ENCODE results near the gene ADGRV1.

Gene ADGRV1

GRCh38 chr5:91166059-91166807 is 607.6 kb downstream of the ADGRV1 start:
- H3K9ac ChIP-seq (ENCODE audit: low read length) = no peak overlapping the region
- no peak overlapping the region for H3K4me3 ChIP-seq (ENCODE audit: insufficient read depth, low read length, poor library complexity, severe bottlenecking)
- no peaks in the 10 kb centered on the region for H3K27me3 ChIP-seq (ENCODE audit: low read length)
- H4K20me1 ChIP-seq (ENCODE audit: low read depth, low read length) = no peaks in the 10 kb centered on the region
- TF ChIP-seq CTCF (IDR thresholded peaks at IDR 0.05; ENCODE audit: insufficient read depth, low read length, poor library complexity, severe bottlenecking) = no peak
- TF ChIP-seq EZH2phosphoT487 (conservative IDR thresholded peaks at IDR 0.05; ENCODE audit: low read length) = no peak
- no peaks in the 10 kb centered on the region for H3F3A ChIP-seq (ENCODE audit: insufficient read depth)
- no peaks in the 10 kb centered on the region for H3K36me3 ChIP-seq (ENCODE audit: low read length)
- H3K4me2 ChIP-seq (ENCODE audit: low read depth, low read length, poor library complexity, severe bottlenecking) = no peak overlapping the region
- H3K79me2 ChIP-seq (ENCODE audit: insufficient read depth, low read length) = no peaks in the 10 kb centered on the region
- H2AFZ ChIP-seq (ENCODE audit: low read depth, low read length, severe bottlenecking) = no peak overlapping the region
- no peak overlapping the region for H3K27ac ChIP-seq (ENCODE audit: low read depth, low read length)
- no peaks in the 10 kb centered on the region for H3K9me3 ChIP-seq (ENCODE audit: insufficient read depth, low read length)
- no peaks in the 10 kb centered on the region for H3K9me2 ChIP-seq (replicated peaks; ENCODE audit: insufficient read depth, low read length)

- Histone ChIP-seq H4K20me1 (ENCODE audit: low read depth, low read length) (no peaks in the 10 kb centered on the region), H3K79me2 (ENCODE audit: insufficient read depth, low read length) (no peaks in the 10 kb centered on the region), H3K9me2 (replicated peaks; ENCODE audit: insufficient read depth, low read length) (no peaks in the 10 kb centered on the region), H3K27me3 (ENCODE audit: low read length) (no peaks in the 10 kb centered on the region), H3K36me3 (ENCODE audit: low read length) (no peaks in the 10 kb centered on the region), H2AFZ (ENCODE audit: low read depth, low read length, severe bottlenecking) (no peak overlapping the region), H3K9ac (ENCODE audit: low read length) (no peak overlapping the region), H3K4me3 (ENCODE audit: insufficient read depth, low read length, poor library complexity, severe bottlenecking) (no peak overlapping the region), H3F3A (ENCODE audit: insufficient read depth) (no peaks in the 10 kb centered on the region), H3K27ac (ENCODE audit: low read depth, low read length) (no peak overlapping the region), H3K4me2 (ENCODE audit: low read depth, low read length, poor library complexity, severe bottlenecking) (no peak overlapping the region), H3K9me3 (ENCODE audit: insufficient read depth, low read length) (no peaks in the 10 kb centered on the region)
- TF ChIP-seq CTCF (IDR thresholded peaks at IDR 0.05; ENCODE audit: insufficient read depth, low read length, poor library complexity, severe bottlenecking) (no peak), EZH2phosphoT487 (conservative IDR thresholded peaks at IDR 0.05; ENCODE audit: low read length) (no peak)
Observed at GRCh38 chr5:91168859-91169258, 610.3 kb downstream of the ADGRV1 start.

- Histone ChIP-seq H2AFZ (ENCODE audit: low read depth, low read length, severe bottlenecking) (no peak overlapping the region), H3K9ac (ENCODE audit: low read length) (no peak overlapping the region), H3K79me2 (ENCODE audit: insufficient read depth, low read length) (no peaks in the 10 kb centered on the region), H3K9me2 (replicated peaks; ENCODE audit: insufficient read depth, low read length) (no peaks in the 10 kb centered on the region), H3F3A (ENCODE audit: insufficient read depth) (no peaks in the 10 kb centered on the region), H3K4me3 (ENCODE audit: insufficient read depth, low read length, poor library complexity, severe bottlenecking) (no peak overlapping the region), H3K9me3 (ENCODE audit: insufficient read depth, low read length) (no peaks in the 10 kb centered on the region), H3K36me3 (ENCODE audit: low read length) (no peaks in the 10 kb centered on the region), H3K27me3 (ENCODE audit: low read length) (no peaks in the 10 kb centered on the region), H3K4me2 (ENCODE audit: low read depth, low read length, poor library complexity, severe bottlenecking) (no peak overlapping the region), H3K27ac (ENCODE audit: low read depth, low read length) (no peak overlapping the region), H4K20me1 (ENCODE audit: low read depth, low read length) (no peaks in the 10 kb centered on the region)
- TF ChIP-seq CTCF (IDR thresholded peaks at IDR 0.05; ENCODE audit: insufficient read depth, low read length, poor library complexity, severe bottlenecking) (no peak), EZH2phosphoT487 (conservative IDR thresholded peaks at IDR 0.05; ENCODE audit: low read length) (no peak)
Observed at GRCh38 chr5:91170266-91170665, 611.7 kb downstream of the ADGRV1 start.

Data from SU-DHL-6 (cell line).